Testis (tissue), 2 donors: ENCODE data around the gene RFX2.

ENCODE experiments used
- POLR2A ChIP-seq: fragments of 450-650 bp; IDR thresholded peaks from one replicate; pipeline ENCODE4 v1.6.1; 2017; ENCODE audit warnings: antibody characterized with exemption, mild to moderate bottlenecking, moderate library complexity
- TF ChIP-seq, protein P1 (sequence below), 3 experiments: fragments of 450-650 bp in 2 of 3; fragments of 200-600 bp in 1 of 3; sonication (generic) in 1 of 3; IDR thresholded peaks; one replicate each; pipeline ENCODE4 v1.5.1; 2016 to 2019; ENCODE audit warnings: antibody characterized with exemption in 3 of 3, mild to moderate bottlenecking in 2 of 3, moderate library complexity in 1 of 3

- TF ChIP-seq, protein P1, sequence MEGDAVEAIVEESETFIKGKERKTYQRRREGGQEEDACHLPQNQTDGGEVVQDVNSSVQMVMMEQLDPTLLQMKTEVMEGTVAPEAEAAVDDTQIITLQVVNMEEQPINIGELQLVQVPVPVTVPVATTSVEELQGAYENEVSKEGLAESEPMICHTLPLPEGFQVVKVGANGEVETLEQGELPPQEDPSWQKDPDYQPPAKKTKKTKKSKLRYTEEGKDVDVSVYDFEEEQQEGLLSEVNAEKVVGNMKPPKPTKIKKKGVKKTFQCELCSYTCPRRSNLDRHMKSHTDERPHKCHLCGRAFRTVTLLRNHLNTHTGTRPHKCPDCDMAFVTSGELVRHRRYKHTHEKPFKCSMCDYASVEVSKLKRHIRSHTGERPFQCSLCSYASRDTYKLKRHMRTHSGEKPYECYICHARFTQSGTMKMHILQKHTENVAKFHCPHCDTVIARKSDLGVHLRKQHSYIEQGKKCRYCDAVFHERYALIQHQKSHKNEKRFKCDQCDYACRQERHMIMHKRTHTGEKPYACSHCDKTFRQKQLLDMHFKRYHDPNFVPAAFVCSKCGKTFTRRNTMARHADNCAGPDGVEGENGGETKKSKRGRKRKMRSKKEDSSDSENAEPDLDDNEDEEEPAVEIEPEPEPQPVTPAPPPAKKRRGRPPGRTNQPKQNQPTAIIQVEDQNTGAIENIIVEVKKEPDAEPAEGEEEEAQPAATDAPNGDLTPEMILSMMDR (IDR thresholded peaks at IDR 0.05), result no peak
- no peak for TF ChIP-seq POLR2A
Observed at GRCh38 chr19:6064336-6065073, 45.8 kb downstream of the RFX2 start.
